Mesothelial cell of epicardium (in vitro differentiated cells): ENCODE measurements around the gene TOP1. TPM values are rescaled to one million over a fixed set of nuclear protein-coding genes. Genes with fewer than 3 reads are reported as not detected.

Source experiments
- DNase-seq, 2 experiments: peaks; one replicate each; pipeline ENCODE4 v3.0.0; 2021; ENCODE audit warnings: low spot score in 2 of 2; ENCODE audit not compliant: unreplicated experiment in 2 of 2
- H3K27ac Mint-ChIP-seq: 2 replicates; pipeline ENCODE4 v1.8.0; 2021; ENCODE audit warnings: mixed read lengths
- H3K27me3 Mint-ChIP-seq: 2 replicates; pipeline ENCODE4 v1.8.0; 2021; ENCODE audit warnings: low read depth, mixed read lengths
- H3K36me3 Mint-ChIP-seq: 2 replicates; pipeline ENCODE4 v1.8.0; 2021; ENCODE audit warnings: mixed read lengths
- H3K4me1 Mint-ChIP-seq: 2 replicates; pipeline ENCODE4 v1.8.0; 2021; ENCODE audit warnings: mixed read lengths
- H3K4me3 Mint-ChIP-seq: 2 replicates; pipeline ENCODE4 v1.8.0; 2021; ENCODE audit warnings: mild to moderate bottlenecking, moderate library complexity, mixed read lengths
- H3K9me3 Mint-ChIP-seq: 2 replicates; pipeline ENCODE4 v1.8.0; 2021; ENCODE audit warnings: mixed read lengths
- total RNA-seq: library from RNA; stranded (reverse); gene quantifications from 3 replicates; pipeline ENCODE4 v1.2.1, GENCODE V29; 2021
- TF ChIP-seq, protein P1 (sequence below): fragments of 200-600 bp; sonication (generic); IDR thresholded peaks from one replicate; pipeline ENCODE4 v1.5.0; 2021; ENCODE audit warnings: antibody characterized with exemption; ENCODE audit not compliant: unreplicated experiment

The TOP1 gene
- total RNA-seq: 76.0 to 78.6 TPM (median 76.7 TPM) in 3 replicates

DNA sequence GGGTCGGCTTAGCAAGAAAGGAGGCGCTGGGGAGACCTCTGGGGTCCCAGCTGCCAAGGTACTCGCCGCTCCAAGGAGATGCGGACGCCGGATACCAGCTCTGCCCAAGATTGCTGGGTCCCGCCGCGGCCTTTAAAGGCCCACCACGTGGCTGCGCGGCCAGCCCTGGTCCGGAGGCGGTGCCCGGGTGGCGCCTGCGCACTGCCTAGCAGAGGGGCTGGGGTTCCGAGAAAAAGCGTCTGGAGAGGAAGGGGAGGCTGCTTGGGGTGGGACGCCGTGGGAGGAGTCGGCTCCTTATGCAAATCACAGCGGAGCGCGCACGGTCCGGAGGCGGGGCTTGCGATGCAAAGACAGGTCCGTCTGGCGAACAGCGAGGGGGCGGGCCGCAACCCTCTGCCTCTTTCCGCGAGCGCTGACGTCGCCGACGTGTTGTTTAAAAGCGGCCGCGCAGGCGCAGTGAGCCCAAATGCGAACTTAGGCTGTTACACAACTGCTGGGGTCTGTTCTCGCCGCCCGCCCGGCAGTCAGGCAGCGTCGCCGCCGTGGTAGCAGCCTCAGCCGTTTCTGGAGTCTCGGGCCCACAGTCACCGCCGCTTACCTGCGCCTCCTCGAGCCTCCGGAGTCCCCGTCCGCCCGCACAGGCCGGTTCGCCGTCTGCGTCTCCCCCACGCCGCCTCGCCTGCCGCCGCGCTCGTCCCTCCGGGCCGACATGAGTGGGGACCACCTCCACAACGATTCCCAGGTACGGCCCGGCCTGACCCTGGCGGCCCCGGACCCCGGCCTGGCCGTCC lies at the start of gene TOP1:
Gene TOP1, plus strand, starts transcription at position 464 of the 791 bp plus-strand sequence. Its CDS starts 246 bp downstream, at position 710.
- no peaks in the 10 kb centered on the region for H3K27me3 Mint-ChIP-seq
- H3K4me1 Mint-ChIP-seq: peaks cover 46% of the 10 kb centered on the region
- TF ChIP-seq, protein P1, sequence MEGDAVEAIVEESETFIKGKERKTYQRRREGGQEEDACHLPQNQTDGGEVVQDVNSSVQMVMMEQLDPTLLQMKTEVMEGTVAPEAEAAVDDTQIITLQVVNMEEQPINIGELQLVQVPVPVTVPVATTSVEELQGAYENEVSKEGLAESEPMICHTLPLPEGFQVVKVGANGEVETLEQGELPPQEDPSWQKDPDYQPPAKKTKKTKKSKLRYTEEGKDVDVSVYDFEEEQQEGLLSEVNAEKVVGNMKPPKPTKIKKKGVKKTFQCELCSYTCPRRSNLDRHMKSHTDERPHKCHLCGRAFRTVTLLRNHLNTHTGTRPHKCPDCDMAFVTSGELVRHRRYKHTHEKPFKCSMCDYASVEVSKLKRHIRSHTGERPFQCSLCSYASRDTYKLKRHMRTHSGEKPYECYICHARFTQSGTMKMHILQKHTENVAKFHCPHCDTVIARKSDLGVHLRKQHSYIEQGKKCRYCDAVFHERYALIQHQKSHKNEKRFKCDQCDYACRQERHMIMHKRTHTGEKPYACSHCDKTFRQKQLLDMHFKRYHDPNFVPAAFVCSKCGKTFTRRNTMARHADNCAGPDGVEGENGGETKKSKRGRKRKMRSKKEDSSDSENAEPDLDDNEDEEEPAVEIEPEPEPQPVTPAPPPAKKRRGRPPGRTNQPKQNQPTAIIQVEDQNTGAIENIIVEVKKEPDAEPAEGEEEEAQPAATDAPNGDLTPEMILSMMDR: no peak
- no peaks in the 10 kb centered on the region for H3K36me3 Mint-ChIP-seq
- H3K27ac Mint-ChIP-seq: peak within 1 kb of the TSS; percentile 95
- DNase-seq: peak; percentile 99 to 100
- H3K9me3 Mint-ChIP-seq: no peaks in the 10 kb centered on the region
- peak within 1 kb of the TSS; percentile 81 for H3K4me3 Mint-ChIP-seq

DNA sequence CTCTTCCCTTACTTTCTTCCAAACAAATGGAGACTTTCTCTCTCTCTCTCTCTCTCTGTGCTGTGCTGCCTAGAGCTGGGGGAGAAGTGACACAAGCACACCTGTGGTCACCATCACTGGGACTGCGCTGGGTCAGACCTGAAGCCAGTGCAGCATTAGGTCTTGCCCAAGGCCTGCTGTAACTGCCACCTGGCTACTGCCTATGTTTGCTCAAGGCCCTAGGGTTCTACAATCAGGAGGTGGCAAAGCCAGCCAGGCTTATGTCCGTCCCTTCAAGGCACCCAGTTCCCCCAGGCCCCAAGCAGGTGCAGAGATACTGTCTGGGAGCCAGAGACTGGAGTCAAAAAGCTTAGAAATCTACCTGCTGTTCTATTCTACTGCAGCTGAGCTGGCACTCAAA lies 49.4 kb upstream of the TOP1 start:
- H3K9me3 Mint-ChIP-seq: peaks cover 38% of the 10 kb centered on the region
- H3K36me3 Mint-ChIP-seq: peaks cover 7% of the 10 kb centered on the region
- TF ChIP-seq, protein P1: no peak
- H3K27ac Mint-ChIP-seq: no peak overlapping the region
- H3K4me1 Mint-ChIP-seq: no peaks in the 10 kb centered on the region
- peaks cover 15% of the 10 kb centered on the region for H3K27me3 Mint-ChIP-seq
- DNase-seq: no peak
- no peak overlapping the region for H3K4me3 Mint-ChIP-seq

DNA sequence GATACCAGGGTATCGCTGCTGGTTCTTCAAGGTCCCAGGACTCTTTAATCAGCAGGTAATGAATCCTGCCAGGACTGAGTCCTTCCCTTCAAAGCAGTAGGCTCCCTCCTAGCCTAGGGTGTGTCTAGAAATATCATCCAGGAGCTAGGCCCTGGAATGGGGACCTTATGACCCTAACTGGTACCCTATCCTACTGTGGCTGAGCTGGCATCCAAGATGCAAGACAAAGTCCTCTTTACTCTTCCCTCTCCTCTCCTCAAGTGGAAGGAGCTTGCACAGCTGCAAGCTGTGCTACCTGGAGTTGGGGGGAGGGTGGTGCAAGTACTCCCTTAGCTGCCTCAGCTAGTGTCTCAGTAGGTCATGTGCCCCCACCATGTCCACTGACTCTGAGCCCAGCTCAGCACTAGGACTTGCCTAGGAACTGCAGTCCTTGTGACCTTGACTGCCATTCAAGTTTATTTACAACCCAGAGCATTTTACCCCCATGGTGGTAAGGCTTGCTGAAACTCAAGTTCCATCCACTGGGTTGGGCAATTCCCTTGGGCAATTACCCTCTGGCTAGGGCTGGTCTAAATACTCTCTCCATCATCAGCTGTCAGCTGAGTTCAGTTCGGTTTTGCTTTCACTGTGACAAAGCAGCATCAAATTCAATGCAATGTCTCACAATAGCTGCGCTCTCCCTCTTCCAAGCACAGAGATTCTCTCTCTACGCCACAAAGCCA lies 48.4 kb upstream of the TOP1 start:
- Mint-ChIP-seq H3K27me3 (peaks cover 9% of the 10 kb centered on the region), H3K4me1 (no peaks in the 10 kb centered on the region)

DNA sequence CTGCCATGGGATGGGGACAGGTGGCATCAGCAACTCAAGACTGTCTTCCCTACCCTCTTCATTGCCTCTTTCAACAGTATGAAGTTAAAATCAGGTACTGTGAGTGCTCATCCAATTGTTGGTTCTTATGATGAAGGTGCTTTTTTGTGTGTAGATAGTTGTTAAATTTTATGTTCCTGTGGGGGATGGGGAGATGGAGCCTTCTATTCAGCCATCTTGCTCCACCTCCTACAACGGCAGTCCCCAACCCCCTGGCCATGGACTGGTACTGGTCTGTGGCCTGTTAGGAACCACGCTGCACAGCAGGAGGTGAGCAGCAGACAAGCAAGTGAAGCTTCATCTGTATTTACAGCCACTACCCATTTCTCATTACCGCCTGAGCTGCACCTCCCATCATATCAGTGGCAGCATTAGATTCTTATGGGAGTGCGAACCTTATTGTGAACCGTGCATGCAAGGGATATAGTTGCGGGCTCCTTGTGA lies 47.8 kb upstream of the TOP1 start:
- Mint-ChIP-seq H3K4me1 (no peaks in the 10 kb centered on the region), H3K36me3 (peaks cover 4% of the 10 kb centered on the region), H3K9me3 (peaks cover 37% of the 10 kb centered on the region), H3K27ac (no peak overlapping the region), H3K4me3 (no peak overlapping the region), H3K27me3 (peaks cover 3% of the 10 kb centered on the region)
- no peak for DNase-seq
- TF ChIP-seq, protein P1: no peak

More for the DNA sequence above, 48.4 kb upstream of the TOP1 start:
- TF ChIP-seq, protein P1: no peak
- peaks cover 7% of the 10 kb centered on the region for H3K36me3 Mint-ChIP-seq
- no peak for DNase-seq
- no peak overlapping the region for H3K27ac Mint-ChIP-seq
- H3K4me3 Mint-ChIP-seq: no peak overlapping the region
- H3K9me3 Mint-ChIP-seq: peaks cover 38% of the 10 kb centered on the region

DNA sequence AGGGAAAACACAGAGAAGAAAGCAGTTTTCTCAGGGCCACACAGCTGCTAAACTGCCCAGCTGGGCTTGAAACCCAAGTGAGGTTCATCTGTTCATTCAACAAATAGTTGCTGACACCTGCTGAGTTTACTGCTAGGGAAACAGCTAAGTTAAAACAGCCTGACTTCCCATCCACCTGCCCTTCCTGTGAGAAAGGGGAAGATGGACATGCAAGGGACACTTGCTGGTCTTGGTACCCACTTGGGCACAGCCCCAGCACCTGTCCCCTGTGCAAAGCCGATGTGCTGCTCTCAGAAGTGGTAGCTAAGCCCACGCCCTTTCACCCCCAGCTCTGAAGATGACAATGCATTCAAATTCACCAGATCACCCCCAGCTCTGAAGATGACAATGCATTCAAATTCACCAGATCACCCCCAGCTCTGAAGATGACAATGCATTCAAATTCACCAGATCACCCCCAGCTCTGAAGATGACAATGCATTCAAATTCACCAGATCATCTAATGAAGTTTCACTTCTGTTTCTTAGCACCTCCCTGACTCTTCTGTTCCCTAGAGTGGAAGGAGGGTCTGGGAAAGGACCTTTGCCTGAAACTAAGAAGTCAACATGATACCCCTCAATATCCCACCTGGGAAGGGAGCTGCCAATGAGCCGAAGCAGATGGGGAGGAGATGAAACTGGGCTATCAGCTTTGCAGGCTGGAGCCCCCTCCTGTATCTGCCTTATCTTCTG lies 46.0 kb upstream of the TOP1 start:
- H3K4me3 Mint-ChIP-seq: no peak overlapping the region
- no peak overlapping the region for H3K27ac Mint-ChIP-seq
- TF ChIP-seq, protein P1: no peak
- no peaks in the 10 kb centered on the region for H3K27me3 Mint-ChIP-seq
- H3K36me3 Mint-ChIP-seq: peaks cover 2% of the 10 kb centered on the region
- no peak for DNase-seq
- no peaks in the 10 kb centered on the region for H3K4me1 Mint-ChIP-seq
- peaks cover 22% of the 10 kb centered on the region for H3K9me3 Mint-ChIP-seq
